ENCODE results near the gene SAP30L.

Gene SAP30L

DNA sequence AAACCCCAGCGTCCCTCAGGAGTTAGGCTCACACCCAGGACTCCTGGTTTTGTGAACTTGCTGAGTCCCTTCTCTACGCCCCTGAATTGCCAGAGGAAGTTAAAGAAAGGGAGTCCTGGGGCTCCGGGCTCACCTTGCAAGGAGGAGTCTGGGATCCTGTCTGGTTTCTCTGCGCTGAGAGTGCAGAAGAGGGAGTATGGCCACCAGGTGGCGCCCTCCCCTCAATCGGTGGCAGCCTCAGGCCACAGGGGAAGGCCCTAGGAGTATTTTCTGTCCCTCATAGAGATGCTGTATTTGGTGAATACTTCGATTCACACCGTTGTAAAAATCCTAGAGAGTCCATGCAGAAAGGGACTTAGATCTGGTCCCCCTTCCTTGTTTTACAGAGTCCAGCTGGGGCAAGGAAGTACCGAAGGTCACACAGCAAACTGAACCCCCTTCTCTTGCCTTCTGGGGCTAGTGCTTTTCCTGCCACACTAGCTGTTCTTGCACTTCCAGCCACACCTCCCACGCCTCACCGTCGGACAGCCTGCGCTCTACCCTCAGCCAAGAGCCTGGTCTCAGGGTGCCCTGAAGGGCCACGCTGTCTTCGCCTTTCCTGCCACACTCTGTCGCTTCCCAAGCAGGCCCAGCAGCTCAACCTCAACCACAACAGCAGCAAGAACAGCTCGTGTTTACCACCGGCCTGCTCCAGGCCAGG is 22.0 kb downstream of the SAP30L start:
- DNase-seq, result peak; percentile 71

DNA sequence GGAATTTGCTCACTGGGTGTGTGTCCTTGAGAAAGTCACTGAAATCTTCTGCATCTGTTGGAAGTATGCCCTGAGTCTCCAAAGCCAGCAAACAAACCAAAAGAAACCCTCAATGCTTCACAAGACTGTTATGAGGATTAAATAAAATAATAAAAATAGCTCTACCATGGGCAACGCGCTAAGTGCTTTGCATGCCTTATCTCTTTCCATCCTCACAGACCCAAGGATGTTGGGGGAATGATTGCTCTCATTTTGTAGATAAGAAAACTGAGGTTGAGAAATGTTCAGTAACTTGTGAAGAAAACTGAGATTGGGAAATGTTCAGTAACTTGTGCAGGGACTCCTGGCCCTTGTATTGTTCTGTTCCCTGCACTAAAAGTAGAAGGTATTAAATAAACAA is 24.3 kb downstream of the SAP30L start:
- DNase-seq, result no peak

- DNase-seq, result no peak
Observed at GRCh38 chr5:154470947-154471870, 25.4 kb downstream of the SAP30L start.

DNA sequence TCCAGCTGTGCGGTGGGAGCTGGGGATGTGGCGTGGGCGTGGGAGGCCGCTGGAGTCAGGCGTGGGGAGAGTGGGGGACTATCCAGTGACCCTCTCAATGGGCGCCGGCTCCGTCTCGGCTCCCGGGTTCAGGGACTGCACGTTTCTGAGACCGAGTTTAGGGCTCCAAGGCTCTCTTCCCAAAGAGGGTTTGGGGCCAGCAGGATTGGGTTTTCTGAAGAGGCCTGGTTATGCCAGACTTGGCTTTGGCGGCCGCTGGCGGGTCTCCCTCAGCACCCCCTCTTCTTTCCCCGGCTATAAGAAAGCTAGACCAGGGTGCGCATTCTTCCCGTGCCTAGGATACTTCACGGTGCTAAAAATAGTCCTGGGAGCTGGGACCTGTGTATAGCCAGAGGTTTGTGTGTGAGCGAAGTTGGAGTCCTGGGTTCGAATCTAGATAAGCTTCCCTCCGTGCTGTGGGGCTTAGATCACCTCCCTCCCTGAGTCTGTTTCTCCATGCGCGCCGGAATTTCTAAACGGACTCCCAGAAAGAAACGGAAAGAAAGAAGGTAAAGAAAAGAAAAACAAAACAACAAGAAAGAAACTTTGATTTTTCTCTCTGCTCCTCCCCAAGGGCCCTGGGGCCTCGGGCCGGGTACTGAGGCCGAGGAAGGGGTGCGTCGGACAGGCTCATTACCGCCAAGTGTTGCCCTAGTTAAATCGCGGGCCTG is 27.2 kb downstream of the SAP30L start:
- no peak for DNase-seq

DNA sequence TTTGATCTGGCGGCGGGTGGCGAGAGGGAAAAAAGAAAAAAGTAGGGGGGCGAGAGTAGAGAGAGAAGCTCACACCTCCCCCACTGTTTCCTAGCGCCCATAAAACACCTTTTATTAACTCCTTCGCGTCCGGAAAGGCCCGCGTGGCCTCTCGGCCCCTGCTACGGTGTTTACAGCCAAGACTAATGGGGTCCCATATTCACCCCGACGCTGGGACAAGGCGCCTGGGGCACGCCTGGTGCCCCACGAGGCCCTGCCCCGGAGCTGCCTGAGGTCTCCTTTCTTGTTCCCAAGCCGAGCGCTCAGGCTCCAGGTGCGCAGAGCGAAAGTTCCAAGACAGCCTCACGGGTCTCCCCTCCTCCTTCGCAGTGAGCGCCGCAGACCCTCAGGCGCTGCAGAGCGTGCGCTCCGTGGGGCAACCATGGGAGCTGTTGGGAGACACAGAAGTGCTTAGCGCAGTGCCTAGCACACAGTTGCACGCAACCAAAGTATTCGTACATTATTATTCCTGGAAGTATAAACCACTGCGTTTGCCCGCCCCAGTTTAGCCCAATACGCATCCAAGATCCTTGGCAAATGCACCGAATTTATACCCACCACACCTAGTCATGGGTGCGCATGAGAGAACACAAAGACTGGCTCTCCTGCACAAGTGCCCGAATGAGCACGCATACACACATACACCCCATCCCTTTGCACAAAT is 27.9 kb downstream of the SAP30L start:
- no peak for DNase-seq

DNA sequence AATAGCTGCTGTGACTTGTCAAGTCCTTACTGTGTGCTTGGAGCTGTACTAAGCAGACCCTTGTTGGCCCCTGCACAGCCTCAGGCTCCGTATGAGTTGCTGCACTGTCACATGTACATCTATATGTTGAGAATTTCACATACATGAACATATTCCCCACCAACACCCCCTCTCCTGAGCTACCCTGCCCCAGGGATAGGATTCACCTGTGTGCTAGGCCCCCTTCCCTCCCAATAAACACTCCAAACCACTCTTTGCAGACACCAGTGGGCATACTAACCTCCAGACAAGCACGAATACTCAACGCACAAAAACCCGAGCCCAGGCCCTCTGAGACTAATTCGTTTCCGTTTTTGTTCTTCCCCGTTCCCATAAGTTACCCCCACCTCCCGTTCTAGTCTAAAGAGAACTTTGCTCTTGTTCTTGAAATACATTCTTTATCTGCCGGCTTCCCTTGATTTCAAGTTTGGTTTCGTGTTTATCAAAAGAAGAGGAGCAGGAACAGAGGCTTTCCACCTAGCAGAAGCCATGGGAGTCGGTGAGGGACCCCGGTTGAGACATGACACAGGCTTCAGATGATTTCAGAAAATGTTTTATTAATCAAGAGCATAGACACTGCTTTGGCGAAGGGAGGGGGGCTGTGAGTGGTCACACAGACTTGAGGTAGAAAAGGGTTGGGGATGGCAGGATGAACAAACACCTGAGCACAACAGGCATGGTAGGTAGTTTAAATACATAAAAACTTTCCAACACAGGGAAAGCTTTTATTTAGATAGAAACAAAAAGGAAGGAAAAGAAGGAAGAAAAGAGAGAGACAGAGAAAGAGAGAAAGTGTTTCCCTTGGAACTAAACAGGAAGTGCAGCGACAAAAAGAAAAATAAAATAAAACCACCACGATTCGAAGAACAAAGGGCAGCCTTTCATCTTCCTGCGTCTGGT is 28.9 kb downstream of the SAP30L start:
- DNase-seq, result no peak

DNA sequence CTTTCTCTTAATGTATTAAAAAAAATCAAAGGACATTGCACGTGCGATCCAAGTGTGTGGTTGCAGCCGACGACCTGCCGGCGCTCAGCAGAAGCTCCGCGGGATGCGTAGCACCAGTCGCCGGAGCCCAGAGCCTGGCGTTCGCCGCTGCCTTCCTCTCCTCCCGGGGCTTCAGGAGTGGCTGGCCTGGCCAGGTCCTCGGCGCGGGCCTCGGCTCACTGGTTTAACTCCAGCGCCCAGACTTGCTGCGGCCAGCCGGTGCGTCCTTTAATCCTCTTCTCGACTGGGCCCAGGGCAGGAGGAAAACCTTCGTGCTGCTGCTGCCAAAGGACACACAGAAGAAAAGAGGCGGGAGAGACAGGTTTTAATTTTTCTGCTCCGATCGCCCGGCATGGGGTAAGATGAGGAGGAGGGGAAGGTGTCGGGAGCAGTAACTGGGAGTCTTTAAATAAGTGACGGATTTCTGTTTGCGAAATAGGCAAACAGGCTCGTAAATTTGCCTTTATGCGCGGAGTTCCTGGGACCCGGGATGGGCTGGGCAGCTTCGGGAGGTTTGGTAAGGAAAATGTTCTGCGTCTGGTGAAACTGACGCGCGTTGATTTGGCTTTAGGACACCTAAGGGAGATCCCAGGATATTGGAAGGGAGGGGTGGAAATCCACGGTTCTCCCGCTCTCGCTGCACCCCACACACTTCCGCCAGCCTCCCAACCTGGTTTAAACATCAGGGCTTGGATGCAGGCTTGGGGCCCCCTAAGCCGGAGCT is 30.0 kb downstream of the SAP30L start:
- no peak for DNase-seq

DNA sequence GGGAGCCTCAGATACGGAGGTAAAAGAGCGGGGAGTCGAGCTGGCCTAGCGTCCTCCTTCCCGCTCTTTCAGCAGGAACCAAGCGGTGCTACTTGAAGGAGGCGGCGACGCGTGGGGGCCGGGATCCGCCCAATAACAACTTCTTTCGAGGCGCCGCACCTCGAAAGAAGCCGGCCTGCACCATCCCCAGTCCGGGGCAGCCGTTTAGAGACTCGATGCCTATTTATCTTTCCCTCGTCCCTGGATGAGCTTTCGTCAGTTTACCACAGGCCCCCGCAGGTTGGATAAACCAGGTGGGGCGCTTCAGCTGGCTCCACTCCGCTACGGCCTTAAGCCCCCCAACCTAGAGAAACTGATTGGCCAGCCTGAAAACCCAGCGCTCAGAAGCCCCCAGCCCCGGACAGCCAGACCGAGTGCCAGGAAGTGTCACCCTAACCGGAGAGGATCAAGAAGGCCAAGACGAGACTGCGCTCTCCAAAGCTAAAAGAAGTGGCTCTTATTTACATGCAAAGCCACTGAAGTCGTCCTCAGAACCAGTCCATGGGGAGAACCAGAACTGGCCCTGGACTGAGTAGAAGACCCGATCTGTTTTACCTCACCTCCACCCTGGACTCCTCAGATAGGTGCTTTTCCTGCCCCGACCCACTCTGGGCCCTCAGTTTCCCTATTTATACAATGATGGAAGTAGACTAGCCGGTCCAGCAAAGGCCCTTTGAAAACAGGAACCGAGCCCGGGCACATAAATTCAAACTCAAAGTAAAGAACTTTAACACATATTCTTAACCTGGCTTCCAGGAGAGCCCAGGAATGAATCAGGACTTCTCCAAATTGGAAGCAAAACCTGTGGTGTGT is 30.8 kb downstream of the SAP30L start:
- no peak for DNase-seq

- DNase-seq, result no peak
Observed at GRCh38 chr5:154477382-154478223, 31.8 kb downstream of the SAP30L start.

GRCh38 chr5:154478224-154478565 is 32.4 kb downstream of the SAP30L start, which contains the start of gene HAND1:
Gene HAND1, minus strand, starts transcription at chr5:154478227. Its CDS starts 219 bp downstream, at chr5:154478008.
- DNase-seq, result no peak

GRCh38 chr5:154478752-154479159 is 33.0 kb downstream of the SAP30L start:
- DNase-seq, result no peak

- no peak for DNase-seq
Observed at GRCh38 chr5:154479160-154479943, 33.6 kb downstream of the SAP30L start.

DNA sequence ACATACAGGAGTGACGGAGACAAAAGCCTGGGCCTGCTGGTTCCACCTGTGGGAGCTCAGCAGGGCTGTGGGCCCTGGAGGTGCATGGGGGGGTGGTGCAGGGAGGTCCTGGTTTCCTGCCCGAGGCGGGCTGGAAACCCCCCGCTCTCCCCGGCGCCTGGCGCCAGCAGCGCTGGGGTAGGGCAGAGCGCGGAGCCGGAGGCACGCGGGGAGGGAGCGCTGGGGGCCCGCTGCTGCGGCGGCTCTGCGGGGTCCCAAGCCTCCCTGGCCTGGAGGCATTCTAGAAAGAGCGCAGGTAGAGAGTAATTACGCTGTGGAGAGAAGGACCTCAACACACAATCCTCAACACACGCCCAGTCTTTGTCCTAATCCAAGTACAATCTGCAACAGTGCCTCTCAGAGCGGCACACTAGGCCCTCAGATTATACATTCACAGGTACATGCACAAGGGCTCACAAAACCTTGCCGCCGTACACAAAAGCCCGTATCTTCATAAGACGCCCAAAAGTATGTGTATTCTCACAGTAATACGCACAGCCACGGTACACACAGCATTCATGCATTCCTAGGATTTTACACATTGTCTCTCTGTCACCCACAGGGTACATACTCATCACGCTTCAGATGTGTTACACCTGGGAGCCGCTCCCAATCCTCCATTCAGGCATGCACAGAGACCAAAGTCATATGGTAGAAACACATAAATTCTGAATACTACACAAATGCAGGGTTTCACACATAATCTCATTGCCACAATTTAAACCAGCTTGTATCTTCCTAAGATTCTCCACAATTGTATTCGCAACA is 34.4 kb downstream of the SAP30L start:
- DNase-seq, result no peak

GRCh38 chr5:154480847-154481246 is 35.0 kb downstream of the SAP30L start:
- DNase-seq, result no peak

DNA sequence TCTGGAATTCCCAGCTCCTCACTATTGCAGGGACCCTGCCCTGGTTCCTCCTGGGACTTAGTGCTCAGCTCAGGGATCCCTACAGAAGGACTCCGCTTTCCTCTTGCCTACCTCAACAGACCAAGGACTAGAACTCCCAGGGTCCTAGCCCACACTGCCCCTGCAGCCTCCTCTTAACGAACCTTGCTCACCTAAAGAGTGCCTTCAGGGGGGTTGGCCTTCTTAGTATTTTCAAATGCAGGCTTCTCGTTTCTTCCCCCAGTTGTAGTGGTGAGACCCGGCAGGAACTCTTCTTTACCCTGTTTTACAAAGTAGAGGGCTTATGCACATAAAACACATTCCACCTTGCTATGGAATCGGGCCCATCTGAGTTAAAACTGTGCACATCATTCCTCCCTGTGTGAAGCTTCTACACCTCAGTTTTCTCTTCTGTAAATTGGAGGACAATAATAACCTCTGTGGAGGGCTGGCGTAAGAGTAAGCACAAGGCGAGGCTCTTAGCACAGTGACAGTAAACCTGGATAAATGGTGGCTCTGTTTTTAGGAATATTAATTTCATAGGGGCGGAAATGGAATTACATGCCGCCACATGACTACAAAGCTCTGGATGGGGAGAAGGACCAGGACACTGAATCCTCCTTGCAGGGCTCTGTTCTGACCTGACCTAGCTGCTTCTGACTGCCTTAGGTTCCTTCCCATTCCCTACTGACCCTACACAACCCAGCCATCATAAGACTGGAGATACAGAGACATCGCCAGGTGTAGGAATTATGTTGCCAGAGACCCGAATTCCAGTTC is 36.0 kb downstream of the SAP30L start:
- no peak for DNase-seq
